Measurements from ENCODE around the gene DTNB.

DTNB gene

DNA sequence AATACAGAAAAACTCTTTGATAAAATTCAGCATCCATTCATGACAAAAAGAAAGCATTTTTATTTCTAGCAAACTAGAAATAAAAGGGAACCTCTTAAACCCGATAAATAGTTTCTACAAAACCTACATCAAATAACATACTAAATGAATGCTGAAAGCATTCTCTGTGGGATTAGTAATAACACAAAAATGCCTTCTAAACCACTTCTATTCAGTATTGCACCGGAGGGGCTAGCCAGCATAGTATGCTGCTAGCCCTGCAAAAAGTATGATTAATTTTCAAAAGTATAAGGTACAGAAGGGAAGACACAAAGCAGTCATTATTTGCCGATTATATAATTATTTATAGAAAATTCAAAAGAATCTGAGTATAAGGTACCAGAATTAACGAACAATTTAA is 145.2 kb downstream of the DTNB start:
- POLR2A ChIA-PET: no interaction called here
- TF ChIP-seq, protein P1, sequence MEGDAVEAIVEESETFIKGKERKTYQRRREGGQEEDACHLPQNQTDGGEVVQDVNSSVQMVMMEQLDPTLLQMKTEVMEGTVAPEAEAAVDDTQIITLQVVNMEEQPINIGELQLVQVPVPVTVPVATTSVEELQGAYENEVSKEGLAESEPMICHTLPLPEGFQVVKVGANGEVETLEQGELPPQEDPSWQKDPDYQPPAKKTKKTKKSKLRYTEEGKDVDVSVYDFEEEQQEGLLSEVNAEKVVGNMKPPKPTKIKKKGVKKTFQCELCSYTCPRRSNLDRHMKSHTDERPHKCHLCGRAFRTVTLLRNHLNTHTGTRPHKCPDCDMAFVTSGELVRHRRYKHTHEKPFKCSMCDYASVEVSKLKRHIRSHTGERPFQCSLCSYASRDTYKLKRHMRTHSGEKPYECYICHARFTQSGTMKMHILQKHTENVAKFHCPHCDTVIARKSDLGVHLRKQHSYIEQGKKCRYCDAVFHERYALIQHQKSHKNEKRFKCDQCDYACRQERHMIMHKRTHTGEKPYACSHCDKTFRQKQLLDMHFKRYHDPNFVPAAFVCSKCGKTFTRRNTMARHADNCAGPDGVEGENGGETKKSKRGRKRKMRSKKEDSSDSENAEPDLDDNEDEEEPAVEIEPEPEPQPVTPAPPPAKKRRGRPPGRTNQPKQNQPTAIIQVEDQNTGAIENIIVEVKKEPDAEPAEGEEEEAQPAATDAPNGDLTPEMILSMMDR (IDR thresholded peaks at IDR 0.05; ENCODE audit: insufficient read depth, low read length, missing control alignments): no peak
- CTCF ChIA-PET: interaction anchor here (1.0 kb wide), 1 partner anchor 22 kb away, joined by 4 read pairs; no protein-coding TSS in a partner anchor
- peak; percentile 21 for DNase-seq (ENCODE audit: low read depth, low spot score)
- no peak overlapping the region for H3K4me3 ChIP-seq (ENCODE audit: low read depth, low read length)

- DNase-seq (ENCODE audit: low read depth, low spot score): no peak
These were observed 148.9 kb downstream of the DTNB start for GRCh38 chr2:25524507-25524906.

DNA sequence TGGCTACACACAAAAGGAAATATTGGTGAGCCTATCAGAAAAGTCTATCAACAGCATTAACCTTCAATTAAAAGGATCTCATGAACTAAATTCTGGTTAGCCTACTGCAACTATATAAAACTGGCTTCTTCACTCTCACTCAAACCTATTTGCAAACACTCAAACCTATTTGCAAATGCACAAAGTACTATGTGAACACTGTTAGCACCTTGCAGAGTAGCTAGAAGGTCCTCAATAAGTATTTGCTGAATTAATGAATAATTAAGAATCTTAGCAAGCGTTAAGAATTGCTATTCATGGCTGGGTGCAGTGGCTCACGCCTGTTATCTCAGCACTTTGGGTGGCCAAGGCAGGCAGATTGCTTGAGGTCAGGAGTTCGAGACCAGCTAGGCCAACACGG is 150.3 kb downstream of the DTNB start:
- DNase-seq (ENCODE audit: low read depth, low spot score): no peak

More at GRCh38 chr2:25524507-25524906, 148.9 kb downstream of the DTNB start:
- H3K4me3 ChIP-seq (ENCODE audit: low read depth, low read length): no peak overlapping the region
- TF ChIP-seq, protein P1 (IDR thresholded peaks at IDR 0.05; ENCODE audit: insufficient read depth, low read length, missing control alignments): no peak
- ChIA-PET POLR2A (no interaction called here), CTCF (interaction anchor here (0.6 to 2.2 kb wide), 5 partner anchors 12 to 182 kb away, joined by 3 to 9 read pairs (median 5); partner anchors contain the start of gene DNMT3A)

DNA sequence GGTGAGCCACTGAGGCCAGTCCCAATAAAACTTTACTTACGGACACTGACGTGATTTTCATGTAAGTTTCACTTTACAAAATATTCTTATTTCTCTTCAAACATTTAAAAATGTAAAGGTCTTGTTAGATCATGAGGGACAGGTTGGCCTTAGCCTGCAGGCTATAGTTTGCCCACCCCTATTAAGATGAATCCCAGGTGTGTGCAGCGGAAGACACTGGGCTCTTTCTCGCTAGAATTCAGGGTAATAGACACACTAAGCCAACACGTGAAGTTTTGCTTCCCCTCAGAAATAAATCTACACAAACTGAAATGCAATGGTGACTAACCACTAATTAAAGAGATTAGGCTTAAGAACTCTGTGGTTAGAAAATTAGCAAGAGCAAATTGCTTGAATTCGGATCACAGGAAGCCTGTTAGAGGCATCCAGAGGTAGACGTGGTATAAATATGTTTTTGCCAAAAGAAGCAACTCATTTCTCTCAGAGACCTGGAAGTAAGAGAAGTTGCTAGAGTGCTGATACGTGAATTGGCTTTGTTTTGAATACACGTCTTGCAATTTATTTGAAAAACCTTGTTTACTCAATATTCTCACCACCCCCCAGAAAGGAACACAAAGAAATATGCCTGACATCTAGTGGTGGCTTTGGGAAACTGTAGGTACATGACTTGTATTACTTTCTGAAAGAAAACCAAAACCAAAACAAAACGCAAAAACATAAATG is 151.6 kb downstream of the DTNB start:
- ChIA-PET CTCF (interaction anchor here (0.6 to 1.3 kb wide), 7 partner anchors 10 to 219 kb away, joined by 3 to 6 read pairs (median 3); no protein-coding TSS in a partner anchor), POLR2A (no interaction called here)
- TF ChIP-seq, protein P1 (IDR thresholded peaks at IDR 0.05; ENCODE audit: insufficient read depth, low read length, missing control alignments): peak; percentile 63
- DNase-seq (ENCODE audit: low read depth, low spot score): peak; percentile 34
- peak overlapping the region; percentile 2 for H3K4me3 ChIP-seq (ENCODE audit: low read depth, low read length)

More for the DNA sequence above, 150.3 kb downstream of the DTNB start:
- CTCF ChIA-PET: interaction anchor here (0.7 to 1.4 kb wide), 2 partner anchors 28 to 147 kb away, joined by 3 to 5 read pairs; no protein-coding TSS in a partner anchor
- POLR2A ChIA-PET: no interaction called here
- H3K4me3 ChIP-seq (ENCODE audit: low read depth, low read length): no peak overlapping the region
- TF ChIP-seq, protein P1 (IDR thresholded peaks at IDR 0.05; ENCODE audit: insufficient read depth, low read length, missing control alignments): no peak

- H3K4me3 ChIP-seq (ENCODE audit: low read depth, low read length): no peak overlapping the region
- ChIA-PET POLR2A (no interaction called here), CTCF (interaction anchor here (0.6 to 1.3 kb wide), 9 partner anchors 10 to 275 kb away, joined by 3 to 6 read pairs (median 3); no protein-coding TSS in a partner anchor)
- TF ChIP-seq, protein P1 (IDR thresholded peaks at IDR 0.05; ENCODE audit: insufficient read depth, low read length, missing control alignments): no peak
- DNase-seq (ENCODE audit: low read depth, low spot score): no peak
These were observed 152.3 kb downstream of the DTNB start for GRCh38 chr2:25521126-25521525.

GRCh38 chr2:25517701-25518100 is 155.7 kb downstream of the DTNB start:
- TF ChIP-seq, protein P1 (IDR thresholded peaks at IDR 0.05; ENCODE audit: insufficient read depth, low read length, missing control alignments): no peak
- no peak overlapping the region for H3K4me3 ChIP-seq (ENCODE audit: low read depth, low read length)
- CTCF ChIA-PET: interaction anchor here (1.0 to 2.5 kb wide), 3 partner anchors 8 to 156 kb away, joined by 4 to 9 read pairs (median 5); no protein-coding TSS in a partner anchor
- no peak for DNase-seq (ENCODE audit: low read depth, low spot score)
- POLR2A ChIA-PET: no interaction called here

Data from AG04449 (cell line).